ENCODE data around the gene GLG1. TPM values are rescaled to one million over a fixed set of nuclear protein-coding genes. Genes with fewer than 3 reads are reported as not detected.
A peak's percentile ranks its signal among the peaks of the same experiment; 100 is the strongest.

The GLG1 gene
- total RNA-seq, 1 donor from 2014 or later: 276 TPM

GRCh38 chr16:74565378-74565777 lies 41.5 kb downstream of the GLG1 start:
- Mint-ChIP-seq H3K4me3 (ENCODE audit: unreplicated experiment) (no peak overlapping the region), H3K4me1 (ENCODE audit: low read depth) (peaks cover 66% of the 10 kb centered on the region)

GRCh38 chr16:74564451-74564984 lies 42.4 kb downstream of the GLG1 start:
- Mint-ChIP-seq H3K27me3 (ENCODE audit: low read depth) (no peaks in the 10 kb centered on the region), H3K36me3 (ENCODE audit: low read depth) (no peaks in the 10 kb centered on the region), H3K27ac (ENCODE audit: unreplicated experiment) (peak overlapping the region; percentile 65)

More at GRCh38 chr16:74565378-74565777, 41.5 kb downstream of the GLG1 start:
- Mint-ChIP-seq H3K9me3 (ENCODE audit: low read depth) (no peaks in the 10 kb centered on the region), H3K36me3 (ENCODE audit: low read depth) (no peaks in the 10 kb centered on the region), H3K27ac (ENCODE audit: unreplicated experiment) (peak overlapping the region; percentile 28), H3K27me3 (ENCODE audit: low read depth) (no peaks in the 10 kb centered on the region)
- no peak for DNase-seq (ENCODE audit: low spot score)
- TF ChIP-seq CTCF (IDR thresholded peaks at IDR 0.05): no peak

GRCh38 chr16:74563828-74564263 lies 43.1 kb downstream of the GLG1 start:
- no peaks in the 10 kb centered on the region for H3K9me3 Mint-ChIP-seq (ENCODE audit: low read depth)
- TF ChIP-seq CTCF (IDR thresholded peaks at IDR 0.05): no peak
- peaks cover 63% of the 10 kb centered on the region for H3K4me1 Mint-ChIP-seq (ENCODE audit: low read depth)
- H3K27me3 Mint-ChIP-seq (ENCODE audit: low read depth): no peaks in the 10 kb centered on the region
- DNase-seq (ENCODE audit: low spot score): no peak
- no peak overlapping the region for H3K4me3 Mint-ChIP-seq (ENCODE audit: unreplicated experiment)
- H3K36me3 Mint-ChIP-seq (ENCODE audit: low read depth): no peaks in the 10 kb centered on the region
- H3K27ac Mint-ChIP-seq (ENCODE audit: unreplicated experiment): no peak overlapping the region

More at GRCh38 chr16:74564451-74564984, 42.4 kb downstream of the GLG1 start:
- DNase-seq (ENCODE audit: low spot score): no peak
- no peak overlapping the region for H3K4me3 Mint-ChIP-seq (ENCODE audit: unreplicated experiment)
- H3K9me3 Mint-ChIP-seq (ENCODE audit: low read depth): no peaks in the 10 kb centered on the region
- TF ChIP-seq CTCF (IDR thresholded peaks at IDR 0.05): no peak
- H3K4me1 Mint-ChIP-seq (ENCODE audit: low read depth): peaks cover 66% of the 10 kb centered on the region

- no peaks in the 10 kb centered on the region for H3K9me3 Mint-ChIP-seq (ENCODE audit: low read depth)
- H3K4me1 Mint-ChIP-seq (ENCODE audit: low read depth): peaks cover 53% of the 10 kb centered on the region
- no peaks in the 10 kb centered on the region for H3K36me3 Mint-ChIP-seq (ENCODE audit: low read depth)
- no peaks in the 10 kb centered on the region for H3K27me3 Mint-ChIP-seq (ENCODE audit: low read depth)
- no peak overlapping the region for H3K4me3 Mint-ChIP-seq (ENCODE audit: unreplicated experiment)
- DNase-seq (ENCODE audit: low spot score): no peak
- TF ChIP-seq CTCF (IDR thresholded peaks at IDR 0.05): no peak
- no peak overlapping the region for H3K27ac Mint-ChIP-seq (ENCODE audit: unreplicated experiment)
These were observed 44.8 kb downstream of the GLG1 start for GRCh38 chr16:74562117-74562516.

- DNase-seq (ENCODE audit: low spot score): no peak
- H3K27me3 Mint-ChIP-seq (ENCODE audit: low read depth): no peaks in the 10 kb centered on the region
- H3K27ac Mint-ChIP-seq (ENCODE audit: unreplicated experiment): no peak overlapping the region
- TF ChIP-seq CTCF (IDR thresholded peaks at IDR 0.05): no peak
- no peaks in the 10 kb centered on the region for H3K9me3 Mint-ChIP-seq (ENCODE audit: low read depth)
- H3K4me1 Mint-ChIP-seq (ENCODE audit: low read depth): peaks cover 48% of the 10 kb centered on the region
- H3K4me3 Mint-ChIP-seq (ENCODE audit: unreplicated experiment): no peak overlapping the region
- no peaks in the 10 kb centered on the region for H3K36me3 Mint-ChIP-seq (ENCODE audit: low read depth)
These were observed 45.3 kb downstream of the GLG1 start for GRCh38 chr16:74561626-74562025.
